GDM1 (cell line): ENCODE results near the gene LIFR.
"Not testable (repeated sequence)": the region's sequence is repeated elsewhere in the genome, so short reads cannot be mapped to it uniquely, and the experiment has no call there.

ENCODE experiments used
- DNase-seq: peaks from one replicate; lab custom pipeline; 2025; lab: John Stamatoyannopoulos, UW

LIFR gene

GRCh38 chr5:38516649-38517048, 39.8 kb downstream of the LIFR start:
- not testable (repeated sequence) for DNase-seq

- no peak for DNase-seq
Measured at GRCh38 chr5:38515646-38516045, 40.8 kb downstream of the LIFR start.

GRCh38 chr5:38515092-38515491, 41.4 kb downstream of the LIFR start:
- DNase-seq: no peak

GRCh38 chr5:38509185-38509584, 47.3 kb downstream of the LIFR start:
- DNase-seq: no peak

GRCh38 chr5:38506302-38506701, 50.1 kb downstream of the LIFR start:
- no peak for DNase-seq

GRCh38 chr5:38500573-38501260, 55.7 kb downstream of the LIFR start:
- DNase-seq: no peak

GRCh38 chr5:38497946-38498345, 58.5 kb downstream of the LIFR start:
- no peak for DNase-seq

- no peak for DNase-seq
Measured at GRCh38 chr5:38494763-38495162, 61.7 kb downstream of the LIFR start.

- no peak for DNase-seq
Measured at GRCh38 chr5:38494175-38494574, 62.3 kb downstream of the LIFR start.

GRCh38 chr5:38483805-38484398, 72.5 kb downstream of the LIFR start:
- DNase-seq: no peak

GRCh38 chr5:38479315-38479904, 77.0 kb downstream of the LIFR start:
- DNase-seq: no peak

GRCh38 chr5:38478878-38479277, 77.6 kb downstream of the LIFR start:
- DNase-seq: no peak

GRCh38 chr5:38478166-38478565, 78.3 kb downstream of the LIFR start:
- DNase-seq: no peak

- DNase-seq: no peak
Measured at GRCh38 chr5:38473008-38473407, 83.4 kb downstream of the LIFR start.

GRCh38 chr5:38472541-38472940, 83.9 kb downstream of the LIFR start:
- no peak for DNase-seq

- DNase-seq: no peak
Measured at GRCh38 chr5:38471709-38472108, 84.7 kb downstream of the LIFR start.

- DNase-seq: no peak
Measured at GRCh38 chr5:38469707-38470267, 86.7 kb downstream of the LIFR start.

GRCh38 chr5:38468978-38469706, 87.3 kb downstream of the LIFR start:
- no peak for DNase-seq

- DNase-seq: no peak
Measured at GRCh38 chr5:38468202-38468673, 88.2 kb downstream of the LIFR start.

- DNase-seq: no peak
Measured at GRCh38 chr5:38467353-38468040, 88.9 kb downstream of the LIFR start.

- no peak for DNase-seq
Measured at GRCh38 chr5:38466424-38467189, 89.8 kb downstream of the LIFR start.
